ENCODE data around the gene DENND1B. TPM values are rescaled to one million over a fixed set of nuclear protein-coding genes. Genes with fewer than 3 reads are reported as not detected.

DENND1B gene
- total RNA-seq, 1 experiment from 2014 or later = 9.6 TPM

- TF ChIP-seq ELF1 (IDR thresholded peaks at IDR 0.05; ENCODE audit: borderline replicate concordance, low read depth) (no peak), ZBTB33 (IDR thresholded peaks at IDR 0.05; ENCODE audit: extremely low read depth, insufficient replicate concordance, low read length) (no peak), JUND (IDR thresholded peaks at IDR 0.05) (no peak), CEBPB (IDR thresholded peaks at IDR 0.05; ENCODE audit: low read depth) (no peak), ATF3 (IDR thresholded peaks at IDR 0.05) (no peak), EZH2 (IDR thresholded peaks at IDR 0.05) (no peak), POLR2AphosphoS5 (IDR thresholded peaks at IDR 0.05; ENCODE audit: low read depth, low read length) (no peak), MAX (IDR thresholded peaks at IDR 0.05) (no peak), ZNF274 (IDR thresholded peaks at IDR 0.05; ENCODE audit: low read depth, low read length) (no peak)
These were observed 8.2 kb upstream of the DENND1B start (continued) for GRCh38 chr1:197783510-197783948.

- RAD21 ChIA-PET (ENCODE audit: low non-redundant PET in 1 of 2, low total read pairs in 2 of 2, uncharacterized antibody in 2 of 2, unreplicated experiment in 2 of 2) = no interaction called here
- no peak overlapping the region for H3K27ac ChIP-seq (ENCODE audit: low read depth, low read length)
- no peaks in the 10 kb centered on the region for H3K27me3 ChIP-seq (ENCODE audit: insufficient read depth, low read length)
- no peak overlapping the region for H3K4me2 ChIP-seq (ENCODE audit: low read length)
- H3K9me3 ChIP-seq (ENCODE audit: control insufficient read depth in 1 of 2, insufficient read depth in 1 of 2, low read depth in 1 of 2, low read length in 2 of 2) = no peaks in the 10 kb centered on the region
- DNase-seq (ENCODE audit: low read depth, low spot score) (no peak), ATAC-seq (no peak)
- no peak overlapping the region for H2AFZ ChIP-seq (ENCODE audit: low read depth, low read length, poor library complexity, severe bottlenecking)
- H3K9me2 ChIP-seq (ENCODE audit: insufficient read depth) = no peaks in the 10 kb centered on the region
- intact Hi-C loops (cut with micrococcal nuclease) = no loop called here
- no peak for TF ChIP-seq ATF3 (IDR thresholded peaks at IDR 0.05)
- TF ChIP-seq ZFX (IDR thresholded peaks at IDR 0.05) = no peak
- TF ChIP-seq CTCF (IDR thresholded peaks at IDR 0.05 in 2 of 3, conservative IDR thresholded peaks at IDR 0.05 in 1 of 3; ENCODE audit: borderline replicate concordance in 1 of 3, insufficient read depth in 1 of 3, low read depth in 2 of 3, low read length in 2 of 3) = no peak
- H4K20me1 ChIP-seq (ENCODE audit: insufficient read depth) = no peaks in the 10 kb centered on the region
- BruUV-seq (replicated peaks) = no TSS peak
- H3K9ac ChIP-seq (ENCODE audit: low read length) = no peak overlapping the region
- peaks cover 0 to 8% of the 10 kb centered on the region in 2 experiments; a peak in 1 of 4 replicates for H3K4me1 ChIP-seq (ENCODE audit: control insufficient read depth in 1 of 2, insufficient read depth in 2 of 2, low read length in 2 of 2)
- no peak overlapping the region for H3K4me3 ChIP-seq (replicated peaks in 1 of 2; ENCODE audit: low read depth in 1 of 2, low read length in 2 of 2)
- no peaks in the 10 kb centered on the region for H3K36me3 ChIP-seq (ENCODE audit: control insufficient read depth in 1 of 2, insufficient read depth in 2 of 2, low read length in 2 of 2)
- CTCF ChIA-PET = no interaction called here
- POLR2A ChIA-PET = no interaction called here
- no peaks in the 10 kb centered on the region for H3K79me2 ChIP-seq (ENCODE audit: insufficient read depth, low read length)
These were observed 7.6 kb upstream of the DENND1B start for GRCh38 chr1:197782722-197783360.

Data from HCT116 (cell line).